ENCODE data around the gene C1orf167.

The C1orf167 gene

GRCh38 chr1:11765661-11766428, 3.9 kb downstream of the C1orf167 start:
- no peak for DNase-seq

DNA sequence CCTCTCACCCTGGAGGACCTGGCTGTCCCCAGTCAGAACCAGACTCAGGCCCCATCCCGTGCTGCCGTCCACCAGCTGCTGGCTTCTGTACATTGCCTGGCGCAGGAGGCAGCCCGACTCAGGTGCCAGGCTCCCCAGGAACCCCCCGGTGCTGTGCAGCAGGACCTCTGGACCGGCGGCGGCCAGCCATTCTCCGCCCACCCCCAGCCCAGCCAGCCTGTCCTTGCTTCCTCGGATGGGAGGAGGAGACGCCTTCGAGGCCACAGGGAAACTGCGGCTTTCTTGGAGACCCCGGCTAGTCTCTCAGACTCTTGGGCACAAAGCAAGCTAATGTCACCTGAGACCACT, 4.4 kb downstream of the C1orf167 start:
- DNase-seq: no peak

DNA sequence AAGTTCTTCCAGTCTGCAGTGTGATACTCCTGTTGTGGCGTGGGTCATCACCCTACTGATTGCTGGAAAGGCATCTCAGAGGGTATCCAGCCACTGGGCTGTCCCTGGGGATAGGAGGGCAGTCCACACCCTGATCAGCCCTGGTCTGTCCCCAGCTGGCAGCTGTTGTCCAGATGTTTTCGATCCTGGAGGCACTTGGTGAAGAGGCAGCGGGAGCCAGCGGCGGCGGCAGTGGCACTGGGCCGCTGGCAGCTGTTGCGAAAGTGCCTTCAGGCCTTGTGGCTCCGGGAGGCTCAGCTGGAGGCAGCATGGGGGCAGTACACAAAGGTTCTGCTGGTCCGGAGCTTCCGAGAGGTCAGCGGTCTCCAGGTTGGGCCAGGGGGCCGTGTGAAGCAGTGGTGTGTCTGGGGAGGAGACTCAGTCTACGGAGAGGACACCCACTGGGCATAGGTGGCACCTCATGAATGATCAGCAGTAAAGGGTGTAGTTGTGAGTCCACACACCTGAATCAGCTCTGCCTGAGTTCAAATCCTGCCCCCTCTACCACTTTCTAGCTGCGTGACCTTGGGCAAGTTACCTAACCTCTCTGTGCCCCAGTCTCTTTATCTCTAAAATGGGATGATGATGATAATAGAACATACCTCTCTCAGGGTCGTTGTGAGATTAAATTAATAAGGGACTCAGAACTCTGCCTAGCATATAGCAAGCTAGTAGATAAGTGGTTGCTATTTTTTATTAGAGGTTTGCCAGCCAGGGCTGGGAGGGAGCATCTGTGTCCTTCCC, 6.1 kb downstream of the C1orf167 start:
- no peak for DNase-seq

- DNase-seq: no peak
These were observed 6.8 kb downstream of the C1orf167 start for GRCh38 chr1:11768821-11769220.

GRCh38 chr1:11769274-11769673, 7.3 kb downstream of the C1orf167 start:
- DNase-seq: no peak

GRCh38 chr1:11770011-11770410, 8.0 kb downstream of the C1orf167 start:
- no peak for DNase-seq

- no peak for DNase-seq
These were observed 9.6 kb downstream of the C1orf167 start for GRCh38 chr1:11771481-11772043.

DNA sequence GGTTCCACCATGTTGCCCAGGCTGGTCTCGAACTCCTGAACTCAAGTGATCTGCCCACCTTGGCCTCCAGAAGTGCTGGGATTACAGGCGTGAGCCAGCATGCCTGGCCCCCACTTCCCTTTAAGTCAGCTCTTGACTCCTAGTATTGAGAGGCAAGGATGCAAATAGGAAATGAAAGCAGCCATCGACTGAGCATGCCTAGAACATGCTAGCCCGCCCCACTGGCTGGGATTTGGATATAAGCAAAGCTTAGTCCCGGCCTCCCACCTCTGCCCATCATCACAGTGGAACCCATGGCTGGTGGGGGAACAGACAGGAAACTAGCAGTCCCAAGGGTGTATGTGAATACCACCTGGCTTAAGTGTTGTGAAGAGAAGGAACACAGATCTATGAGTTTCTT, 10.5 kb downstream of the C1orf167 start:
- peak; percentile 9 for DNase-seq

GRCh38 chr1:11774753-11775152, 12.8 kb downstream of the C1orf167 start:
- no peak for DNase-seq

DNA sequence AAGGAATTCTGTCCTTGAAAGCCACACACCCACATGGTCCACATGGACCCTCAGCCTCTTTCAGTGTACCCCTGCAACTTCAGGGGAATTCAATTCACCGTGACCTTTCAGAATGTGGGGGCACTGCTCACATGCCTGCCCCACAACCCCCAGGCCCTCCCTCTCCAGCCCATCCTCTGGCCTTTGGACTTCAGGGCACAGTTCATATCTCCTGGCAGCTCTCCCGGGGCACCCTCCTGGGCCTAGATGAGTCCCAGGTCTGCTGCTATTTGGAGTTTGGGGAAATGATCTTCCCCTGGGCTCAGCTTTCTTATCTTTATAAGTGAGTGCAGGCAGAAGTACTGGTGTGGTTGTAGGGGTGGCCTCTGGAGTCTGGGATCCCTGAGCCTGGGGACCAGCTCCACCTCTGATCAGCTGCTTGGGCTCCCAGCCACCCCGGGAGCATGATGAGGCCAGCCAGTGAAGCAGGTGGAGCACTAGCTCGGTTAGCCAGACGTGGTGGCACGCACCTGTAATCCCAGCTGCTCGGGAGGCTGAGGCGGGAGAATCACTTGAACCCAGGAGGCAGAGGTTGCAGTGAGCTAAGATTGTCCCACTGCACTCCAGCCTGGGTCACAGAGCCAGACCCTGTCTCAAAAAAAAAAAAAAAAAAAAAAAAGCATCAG, 15.8 kb downstream of the C1orf167 start:
- no peak for DNase-seq

GRCh38 chr1:11778336-11778735, 16.3 kb downstream of the C1orf167 start:
- DNase-seq: no peak

DNA sequence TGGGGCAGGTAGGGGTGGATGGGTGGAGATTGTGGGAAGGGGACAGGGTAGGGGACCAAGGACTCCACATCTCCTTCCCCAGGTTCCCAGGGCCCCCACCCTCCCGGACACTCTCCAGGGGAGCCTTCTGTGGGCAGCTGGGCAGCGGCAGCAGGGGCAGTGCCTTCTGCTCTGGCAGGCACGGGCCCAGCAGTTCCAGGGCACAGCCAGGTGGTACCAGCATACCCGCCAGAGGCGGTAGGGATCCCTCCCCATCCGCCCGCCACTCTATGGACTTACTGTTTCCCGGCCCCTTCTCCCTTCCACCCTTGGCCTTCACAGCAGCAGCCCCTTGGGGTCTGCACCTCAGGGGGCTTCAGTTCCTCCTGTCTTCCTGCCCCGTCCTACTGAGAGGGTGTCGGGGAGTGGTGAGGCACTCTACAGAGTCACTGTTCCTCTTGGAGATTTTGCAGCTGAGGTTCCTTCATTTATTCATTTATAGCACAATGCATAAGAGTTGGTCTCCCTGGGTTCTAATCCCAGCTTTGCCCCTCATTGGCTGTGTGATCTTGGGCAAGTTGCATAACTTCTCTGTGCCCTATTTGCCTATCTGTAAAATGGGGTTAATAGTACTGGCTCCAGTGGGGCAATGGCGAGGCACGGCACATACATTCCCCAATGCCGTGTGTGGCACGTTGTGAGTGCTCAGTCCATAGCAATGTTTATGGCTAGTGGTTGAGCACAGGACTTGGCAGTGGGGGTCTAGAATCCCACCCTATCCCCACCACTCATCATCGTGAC, 17.0 kb downstream of the C1orf167 start:
- DNase-seq: no peak

DNA sequence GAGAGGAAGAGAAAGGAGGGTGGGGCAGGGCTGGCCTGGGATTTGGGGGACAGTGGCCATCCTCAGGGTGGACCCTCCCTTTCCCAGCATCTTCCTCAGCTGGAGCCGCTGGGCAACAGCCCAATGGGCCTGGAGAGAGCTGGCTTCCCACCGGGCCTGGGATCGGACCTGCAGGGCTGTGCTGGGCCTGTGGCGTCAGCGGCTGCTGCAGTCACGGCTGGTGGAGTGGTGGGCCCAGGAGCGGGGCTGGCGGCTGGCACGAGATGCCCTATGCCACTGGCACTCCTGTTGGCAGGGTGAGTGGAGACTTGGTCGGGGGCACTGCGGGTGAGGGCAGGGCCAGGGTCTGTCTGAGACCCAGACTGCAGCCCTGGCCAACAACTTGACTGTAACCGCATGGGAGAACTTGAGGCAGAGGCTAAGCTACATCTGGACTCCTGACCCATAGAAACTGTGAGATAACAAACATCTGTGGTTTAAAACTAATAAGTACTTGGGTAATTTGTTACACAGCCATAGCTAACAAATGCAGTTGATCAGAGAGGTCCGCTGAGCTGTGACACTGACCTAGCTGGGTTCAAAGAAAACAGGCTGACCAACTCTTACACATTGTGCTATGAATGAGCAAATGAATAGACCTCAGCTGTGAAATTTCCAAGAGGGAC, 17.9 kb downstream of the C1orf167 start:
- DNase-seq: no peak

GRCh38 chr1:11780380-11781147, 18.6 kb downstream of the C1orf167 start:
- no peak for DNase-seq

GRCh38 chr1:11781297-11781696, 19.3 kb downstream of the C1orf167 start:
- DNase-seq: no peak

DNA sequence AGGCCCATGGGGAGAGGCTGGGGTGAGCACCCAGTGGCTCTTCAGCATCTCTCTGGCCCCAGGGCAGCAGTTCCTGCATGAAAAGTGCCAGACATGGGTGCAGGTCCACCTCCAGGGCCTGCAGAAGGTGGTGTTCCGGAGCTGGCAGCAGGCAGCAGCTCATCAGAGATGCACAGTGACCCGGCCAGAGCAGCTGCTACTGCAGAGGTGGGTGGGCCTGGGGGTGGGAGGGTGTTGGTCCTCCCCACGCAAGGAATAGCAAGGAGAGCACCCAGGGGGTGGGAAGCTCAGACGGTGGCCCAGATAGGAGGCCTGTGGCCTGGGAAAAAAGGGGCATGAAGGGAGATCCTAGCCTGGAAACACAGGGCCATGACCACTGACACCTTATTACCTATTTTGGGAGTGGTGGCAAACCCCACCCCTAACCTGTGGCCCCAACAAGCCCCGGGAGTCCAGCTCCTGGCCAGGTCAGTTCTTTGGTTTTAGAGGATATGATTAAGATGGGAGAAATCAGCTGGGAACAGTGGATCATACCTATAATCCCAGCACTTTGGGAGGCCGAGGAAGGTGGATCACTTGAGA, 20.2 kb downstream of the C1orf167 start:
- DNase-seq: no peak

GRCh38 chr1:11783556-11783955, 21.6 kb downstream of the C1orf167 start:
- no peak for DNase-seq

DNA sequence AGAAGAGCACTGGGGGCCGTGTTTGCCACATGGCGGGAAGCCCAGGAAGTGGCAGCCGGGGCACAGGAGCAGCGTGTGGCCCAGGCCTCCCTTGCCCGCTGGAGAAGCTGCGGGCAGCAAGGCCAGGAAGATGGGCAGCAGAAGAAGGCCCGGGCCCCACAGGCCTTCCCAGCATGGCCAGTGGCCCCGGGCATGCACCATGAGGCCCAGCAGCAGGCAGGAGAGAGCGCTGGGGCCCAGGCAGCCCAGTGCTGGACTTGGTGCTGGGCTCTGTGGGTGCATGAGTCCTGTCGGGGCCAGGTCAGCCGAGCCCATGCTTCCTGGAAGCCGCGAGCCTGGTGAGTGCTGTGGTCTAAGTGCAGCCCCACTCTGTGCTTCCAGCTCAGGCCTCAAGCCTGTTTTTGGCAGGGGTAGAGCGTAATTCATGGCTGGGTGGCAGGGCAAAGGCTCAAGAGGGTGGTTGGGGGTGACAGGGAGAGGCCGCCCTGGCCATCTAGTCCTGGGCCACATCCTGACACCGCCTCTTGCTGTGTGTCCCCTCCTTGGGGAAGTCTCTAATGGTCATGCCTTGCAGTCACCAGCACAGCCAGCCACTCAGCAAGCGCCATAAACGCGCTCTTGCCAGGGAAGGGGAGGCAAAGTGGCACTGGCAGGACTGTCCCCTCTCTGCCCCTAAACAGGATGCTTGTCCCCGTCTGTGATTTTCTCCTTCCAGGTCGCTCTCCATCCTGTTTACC, 22.4 kb downstream of the C1orf167 start:
- no peak for DNase-seq

DNA sequence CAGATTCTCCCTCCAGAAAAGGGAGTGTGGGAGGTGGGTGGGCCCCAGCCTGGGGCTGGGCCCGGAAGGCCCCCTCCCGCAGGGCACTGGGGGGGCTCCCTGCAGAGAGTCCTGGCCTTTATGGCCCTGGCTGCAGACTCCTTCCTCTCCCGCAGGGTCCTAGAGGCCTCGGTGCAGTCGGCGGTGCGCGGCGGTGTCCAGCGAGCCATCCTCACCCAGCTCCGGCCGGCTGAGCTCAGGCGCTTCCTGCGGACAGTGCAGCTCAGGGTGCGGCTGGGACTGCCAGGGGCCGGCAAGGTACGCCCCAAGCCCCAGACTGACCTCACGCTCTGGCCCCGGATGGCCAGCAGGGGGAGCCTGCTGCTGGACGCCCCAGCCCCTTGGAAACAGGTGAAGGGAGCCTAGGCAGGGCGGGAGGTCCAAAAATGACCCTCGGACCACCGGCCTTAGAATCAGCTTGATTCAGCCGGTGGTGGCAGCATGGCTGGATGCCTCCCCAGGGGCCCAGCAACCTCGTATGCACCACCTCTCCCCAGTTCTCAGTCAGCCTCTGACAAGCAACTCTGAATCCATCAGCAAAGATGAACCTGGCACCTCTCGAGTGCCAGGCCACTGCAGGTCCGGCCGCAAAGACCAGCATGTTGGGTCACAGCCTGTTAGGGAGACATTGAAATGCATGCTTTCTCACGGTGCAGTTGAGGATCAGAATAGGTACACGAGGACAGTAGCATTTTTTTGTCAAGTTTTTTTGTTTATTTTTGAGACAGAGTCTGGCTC, 23.2 kb downstream of the C1orf167 start:
- DNase-seq: peak; percentile 64

All from femur (tissue), 1 donor.